Activated T-cell treated with anti-CD3 and anti-CD28 coated beads, Interleukin-2, amount 50 U/mL, for 1 hour (primary cell): ENCODE results near the gene ADAMTS13.
"Not testable (repeated sequence)": the region's sequence is repeated elsewhere in the genome, so short reads cannot be mapped to it uniquely, and the experiment has no call there.

Experiments used
- DNase-seq: peaks from one replicate; pipeline ENCODE4 v3.0.0-alpha.2; 2020

Gene ADAMTS13

DNA sequence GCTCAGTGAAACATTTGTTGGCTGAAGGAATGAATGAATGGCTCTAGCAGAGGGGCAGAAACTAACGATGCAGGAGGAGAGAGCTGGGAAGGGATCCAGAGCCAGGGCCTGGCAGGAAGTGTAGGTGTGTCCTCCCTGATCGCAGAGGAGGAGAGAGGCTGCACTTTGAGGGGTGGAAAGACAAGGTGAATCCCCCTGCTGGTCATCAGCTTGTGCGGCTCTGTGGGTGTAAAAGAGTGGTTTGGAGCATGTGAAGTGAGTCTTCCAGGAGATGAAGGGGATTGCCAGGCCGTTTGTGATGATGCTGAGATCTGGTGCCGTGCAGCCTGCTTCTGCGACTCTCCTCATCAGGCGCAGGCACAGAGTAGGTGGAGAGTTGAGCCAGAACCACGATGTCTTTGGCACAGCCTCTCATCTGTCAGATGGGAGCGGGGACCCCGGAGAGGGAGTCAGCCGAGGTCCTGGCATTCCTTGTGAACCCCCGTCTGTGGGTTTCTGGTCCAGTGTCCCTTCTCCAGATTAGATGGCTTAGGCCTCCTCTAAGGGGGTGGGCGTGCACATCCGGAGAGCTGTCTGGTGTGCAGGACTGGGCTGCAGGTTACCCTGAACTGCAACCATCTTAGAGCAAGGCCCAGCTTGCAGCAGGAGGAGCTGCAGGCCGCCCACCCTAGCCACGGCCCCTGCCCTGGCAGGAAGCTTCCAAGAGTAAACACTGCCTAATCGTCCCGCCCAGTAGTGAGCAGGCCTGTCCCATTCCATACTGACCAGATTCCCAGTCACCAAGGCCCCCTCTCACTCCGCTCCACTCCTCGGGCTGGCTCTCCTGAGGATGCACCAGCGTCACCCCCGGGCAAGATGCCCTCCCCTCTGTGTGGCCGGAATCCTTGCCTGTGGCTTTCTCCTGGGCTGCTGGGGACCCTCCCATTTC is at the start of gene ADAMTS13:
Gene ADAMTS13, plus strand, starts transcription at position 753 of the 928 bp plus-strand sequence. Its CDS starts 77 bp downstream, at position 830.
- no peak for DNase-seq

DNA sequence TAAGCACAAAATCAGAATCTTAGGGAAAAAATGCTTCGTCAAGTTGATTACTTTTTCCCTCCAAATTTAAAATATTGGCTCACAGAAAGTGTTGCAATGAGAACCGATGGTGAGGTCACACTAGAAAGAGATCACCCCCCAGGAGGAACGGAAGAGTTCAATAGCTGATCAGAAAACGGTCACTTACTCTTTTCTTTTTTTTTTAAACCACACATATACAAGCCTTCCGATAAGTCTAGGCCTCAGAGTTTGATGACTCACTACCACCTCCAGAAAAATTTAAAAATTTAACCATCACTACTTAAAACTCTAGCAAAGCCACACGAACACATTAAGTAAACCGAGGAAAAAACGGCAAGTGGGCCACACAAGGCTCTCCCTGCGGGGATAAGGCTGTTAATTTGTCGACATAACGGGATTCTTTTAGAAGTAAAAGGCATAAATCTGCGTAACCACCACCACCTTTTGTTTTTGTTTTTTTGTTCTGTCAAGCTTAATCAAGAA is 47.5 kb upstream of the ADAMTS13 start:
- no peak for DNase-seq

DNA sequence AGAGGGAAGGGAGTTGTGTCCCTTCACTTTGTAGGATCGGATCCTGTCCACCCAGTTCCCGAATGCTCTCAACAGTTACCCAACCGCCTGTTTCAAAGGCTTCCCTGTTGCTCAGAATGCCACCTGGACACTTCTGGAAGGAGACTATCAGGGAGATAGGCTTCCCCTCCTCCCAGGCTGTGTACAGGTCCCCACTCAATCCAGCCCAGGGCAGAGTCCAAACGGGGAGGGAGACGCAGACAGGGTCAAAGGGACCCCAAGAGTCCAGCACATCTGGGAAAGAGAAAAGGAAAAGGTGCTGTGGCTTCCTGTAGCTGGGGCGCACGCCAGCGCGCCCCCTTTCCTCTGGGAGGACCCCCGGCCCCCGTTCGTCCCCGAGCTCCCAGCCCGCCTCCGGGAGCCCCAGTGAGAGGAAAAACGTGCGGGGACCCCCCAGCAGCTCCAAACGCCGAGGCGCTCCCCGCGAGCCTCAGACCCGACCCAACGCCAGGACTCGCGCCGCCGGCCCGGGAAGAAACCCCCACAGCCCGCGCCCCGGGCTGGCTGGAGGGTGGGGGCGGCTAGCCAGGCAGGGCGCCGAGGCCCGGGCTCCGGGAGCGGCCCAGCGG is 46.9 kb upstream of the ADAMTS13 start:
- no peak for DNase-seq

DNA sequence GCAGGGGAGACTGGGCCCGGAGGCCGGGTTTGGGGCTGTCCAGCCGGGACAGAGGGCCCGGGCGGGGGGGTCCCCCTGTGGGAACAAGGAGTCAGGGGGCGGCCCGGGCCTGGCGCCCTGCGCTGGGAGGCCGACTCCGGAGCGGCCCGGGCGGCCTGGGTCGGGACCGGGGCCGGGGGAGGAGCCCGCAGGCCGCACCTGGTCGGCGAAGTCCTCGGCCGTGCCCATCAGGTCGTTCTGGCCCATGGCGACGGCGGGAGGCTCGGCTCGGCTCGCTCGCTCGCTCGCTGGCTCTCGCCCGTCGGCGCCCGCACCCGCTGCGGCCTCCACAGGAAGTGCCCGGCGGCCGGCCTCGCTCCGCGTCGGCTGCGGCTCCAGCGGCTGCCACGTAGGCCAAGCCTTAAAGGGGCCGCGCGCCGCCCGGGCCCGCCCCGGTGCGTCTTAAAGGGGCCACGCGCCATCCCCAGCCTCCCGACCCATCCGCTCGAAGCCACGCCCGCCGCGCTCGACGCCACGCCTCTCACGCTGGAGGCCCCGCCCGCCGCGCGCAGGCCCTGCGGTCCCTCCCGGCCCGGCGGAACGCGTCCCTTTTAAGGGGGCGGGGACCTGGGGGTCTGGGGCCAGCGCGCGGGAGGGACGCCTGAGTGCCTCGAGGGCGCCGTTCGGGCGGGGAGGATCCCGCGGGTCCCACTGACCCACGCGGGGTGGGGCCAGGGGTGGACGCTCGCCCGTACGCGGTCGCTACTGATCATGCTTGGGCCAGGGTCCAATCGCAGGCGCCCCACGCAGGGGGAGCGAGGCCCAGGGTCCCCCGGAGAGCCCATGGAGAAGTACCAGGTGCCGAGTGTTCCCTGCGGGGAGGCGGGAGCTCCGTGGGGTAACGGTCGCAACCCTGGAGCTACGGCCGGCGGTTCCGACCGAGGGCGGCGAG is 46.2 kb upstream of the ADAMTS13 start, which contains the start of the genes STKLD1 and SURF4:
Gene STKLD1, plus strand, starts transcription at position 643 of the 931 bp plus-strand sequence. Its CDS starts 108 bp downstream, at position 751.
Gene SURF4, minus strand, starts transcription at position 337 of the 931 bp plus-strand sequence. Its CDS starts 91 bp downstream, at position 246.
- DNase-seq, result peak; percentile 98

DNA sequence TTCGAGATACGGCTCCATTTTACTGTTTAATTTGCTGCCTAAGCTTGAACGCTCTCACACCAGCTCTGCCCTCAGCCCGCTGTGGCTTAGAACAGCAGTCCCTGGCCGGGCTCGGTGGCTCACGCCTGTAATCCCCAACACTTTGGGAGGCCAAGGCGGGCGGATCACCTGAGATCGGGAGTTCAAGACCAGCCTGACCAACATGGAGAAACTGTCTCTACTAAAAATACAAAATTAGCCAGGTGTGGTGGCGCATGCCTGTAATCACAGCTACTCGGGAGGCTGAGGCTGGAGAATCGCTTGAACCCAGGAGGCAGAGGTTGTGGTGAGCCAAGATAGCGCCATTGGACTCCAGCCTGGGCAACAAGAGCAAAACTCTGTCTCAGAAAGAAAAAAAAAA is 44.9 kb upstream of the ADAMTS13 start:
- not testable (repeated sequence) for DNase-seq

DNA sequence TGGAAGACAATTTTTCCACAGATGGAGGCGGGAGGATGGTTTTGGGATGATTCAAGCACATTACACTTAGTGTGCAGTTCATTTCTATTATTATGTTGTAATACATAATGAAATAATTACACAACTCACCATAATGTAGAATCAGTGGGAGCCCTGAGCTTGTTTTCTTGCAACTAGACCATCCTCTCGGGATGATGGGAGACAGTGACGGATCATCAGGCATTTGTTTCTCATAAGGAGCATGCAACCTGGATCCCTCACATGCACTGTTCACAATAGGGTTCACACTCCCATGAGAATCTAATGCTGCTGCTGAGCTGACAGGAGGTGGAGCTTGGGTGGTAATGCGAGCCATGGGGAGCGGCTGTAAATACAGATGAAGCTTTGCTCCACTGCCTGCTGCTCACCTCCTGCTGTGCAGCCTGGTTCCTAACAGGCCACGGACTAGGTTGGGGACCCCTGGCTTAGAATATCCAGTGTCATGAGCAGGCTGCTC is 44.4 kb upstream of the ADAMTS13 start:
- DNase-seq, result no peak

DNA sequence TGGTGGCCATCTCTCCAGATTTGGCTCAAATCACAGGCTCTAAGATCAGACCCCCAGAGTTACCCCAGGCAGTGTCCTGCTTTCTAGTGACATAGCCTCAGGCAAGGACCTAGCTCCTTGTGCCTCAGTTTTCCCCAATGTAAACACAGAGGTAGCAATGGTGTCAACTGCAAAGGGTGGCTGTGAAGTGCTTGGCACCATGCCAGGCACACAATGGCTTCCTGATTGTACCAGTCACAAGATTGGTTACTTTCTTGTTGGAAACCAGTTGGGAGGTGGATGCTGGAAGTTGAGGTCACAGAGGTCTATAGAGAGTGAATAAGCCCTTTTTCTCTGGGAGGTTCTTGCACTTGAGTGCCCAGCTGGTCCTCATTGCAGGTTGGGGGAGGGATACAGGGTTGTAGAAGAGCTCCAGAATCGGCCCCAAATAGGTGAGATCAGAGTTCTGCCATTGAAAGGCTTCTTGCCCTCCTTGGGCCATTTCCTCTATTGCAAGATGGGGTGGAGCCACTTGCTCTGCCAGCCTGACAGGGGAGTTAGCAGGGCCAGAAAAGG is 43.7 kb upstream of the ADAMTS13 start:
- no peak for DNase-seq

DNA sequence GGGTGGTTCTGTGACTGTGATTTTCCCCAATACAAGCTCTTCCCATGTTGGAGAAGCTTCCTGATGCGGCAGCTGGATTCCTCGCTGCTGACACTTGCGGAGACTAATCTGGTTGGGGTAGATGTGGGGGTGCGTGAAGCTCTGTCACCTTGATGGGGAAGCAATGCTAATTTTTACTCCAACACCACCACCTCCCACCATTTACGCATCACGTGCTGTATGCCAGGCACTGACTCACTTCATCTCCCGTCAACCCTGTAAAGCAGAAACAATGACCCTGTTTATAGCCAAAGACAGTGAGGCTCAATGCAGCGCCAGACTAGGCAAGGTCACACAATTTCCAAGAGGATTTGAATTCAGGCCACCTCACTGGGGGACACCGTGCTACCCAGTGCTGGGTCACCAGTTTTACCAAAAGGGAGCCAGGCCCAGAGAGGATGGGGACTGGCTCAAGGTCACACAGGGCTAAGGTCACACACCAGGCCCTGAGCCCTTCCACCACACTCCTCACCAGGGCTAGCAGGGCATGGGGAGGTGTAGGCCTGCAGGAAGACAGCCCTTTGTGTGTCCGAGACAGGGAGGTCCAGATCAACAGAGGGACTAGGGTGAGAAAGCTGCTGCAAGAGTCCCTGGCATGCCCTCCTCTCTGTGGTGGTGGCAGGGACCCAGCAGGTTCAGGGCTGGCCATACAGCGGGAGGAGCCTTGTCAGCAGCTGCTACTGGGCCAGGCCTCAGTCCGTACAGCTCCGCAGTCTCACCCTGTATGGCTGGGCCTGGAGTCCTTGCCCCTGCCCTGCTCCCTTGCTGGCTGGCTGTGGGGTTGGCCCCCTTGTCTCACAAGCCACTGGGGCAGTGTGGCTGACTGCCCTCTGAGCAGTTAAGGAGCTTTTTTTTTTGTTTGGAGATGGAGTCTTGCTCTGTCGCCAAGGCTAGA is 42.7 kb upstream of the ADAMTS13 start:
- DNase-seq, result no peak

DNA sequence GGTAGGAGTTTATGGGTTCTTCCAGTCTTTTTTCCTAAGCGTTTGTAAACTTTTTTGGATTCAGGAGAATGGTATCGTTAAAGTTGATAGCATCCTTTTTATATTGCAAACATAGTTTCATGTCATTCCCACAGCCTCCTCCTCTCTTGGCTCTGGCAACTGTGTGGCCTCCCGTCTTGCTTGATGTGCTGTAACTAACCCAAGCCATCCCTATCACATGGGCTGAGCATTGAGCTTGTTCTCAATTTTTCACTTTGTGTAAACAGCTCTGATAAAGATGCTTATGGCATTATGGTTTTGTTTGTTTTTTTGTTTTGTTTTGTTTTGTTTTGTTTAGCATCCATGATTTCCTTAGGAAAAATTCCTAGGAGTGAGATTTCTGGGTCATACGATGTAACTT is 41.4 kb upstream of the ADAMTS13 start:
- DNase-seq, result no peak

DNA sequence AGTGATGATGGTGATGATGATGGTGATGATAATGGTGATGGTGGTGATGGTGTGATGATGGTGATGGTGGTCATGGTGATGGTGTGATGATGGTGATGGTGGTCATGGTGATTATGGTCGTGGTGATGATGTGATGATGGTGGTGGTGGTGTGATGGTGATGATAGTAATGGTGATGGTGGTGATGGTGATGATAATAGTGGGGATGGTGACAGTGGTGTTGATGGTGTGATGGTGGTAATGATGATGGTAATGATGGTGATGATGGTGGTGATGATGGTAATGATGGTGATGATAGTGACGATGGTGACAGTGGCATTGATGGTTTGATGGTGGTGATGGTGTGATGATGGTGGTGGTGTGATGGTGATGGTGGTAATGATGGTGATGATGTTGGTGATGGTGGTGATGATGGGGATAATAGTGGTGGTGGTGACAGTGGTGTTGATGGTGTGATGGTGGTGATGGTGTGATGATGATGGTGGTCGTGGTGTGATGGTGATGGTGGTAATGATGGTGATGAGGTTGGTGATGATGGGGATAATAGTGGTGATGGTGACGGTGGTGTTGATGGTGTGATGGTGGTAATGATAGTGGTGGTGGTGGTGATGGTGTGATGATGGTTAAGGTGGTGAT is 39.5 kb upstream of the ADAMTS13 start:
- no peak for DNase-seq

DNA sequence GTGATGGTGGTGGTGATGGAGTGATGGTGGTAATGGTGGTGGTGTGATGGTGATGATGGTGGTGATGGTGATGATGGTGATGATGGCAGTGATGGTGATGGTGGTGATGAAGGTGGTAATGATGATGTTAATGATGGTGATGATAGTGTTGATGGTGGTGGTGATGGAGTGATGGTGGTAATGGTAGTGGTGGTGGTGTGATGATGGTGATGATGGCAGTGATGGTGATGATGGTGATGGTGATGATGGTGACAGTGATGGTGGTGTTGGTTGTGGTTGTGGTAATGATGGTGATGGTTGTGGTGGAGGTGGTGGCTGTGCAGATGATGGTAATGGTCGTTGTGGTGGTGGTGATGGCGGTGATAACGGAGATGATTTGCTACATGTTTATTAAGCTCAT is 38.7 kb upstream of the ADAMTS13 start:
- no peak for DNase-seq

DNA sequence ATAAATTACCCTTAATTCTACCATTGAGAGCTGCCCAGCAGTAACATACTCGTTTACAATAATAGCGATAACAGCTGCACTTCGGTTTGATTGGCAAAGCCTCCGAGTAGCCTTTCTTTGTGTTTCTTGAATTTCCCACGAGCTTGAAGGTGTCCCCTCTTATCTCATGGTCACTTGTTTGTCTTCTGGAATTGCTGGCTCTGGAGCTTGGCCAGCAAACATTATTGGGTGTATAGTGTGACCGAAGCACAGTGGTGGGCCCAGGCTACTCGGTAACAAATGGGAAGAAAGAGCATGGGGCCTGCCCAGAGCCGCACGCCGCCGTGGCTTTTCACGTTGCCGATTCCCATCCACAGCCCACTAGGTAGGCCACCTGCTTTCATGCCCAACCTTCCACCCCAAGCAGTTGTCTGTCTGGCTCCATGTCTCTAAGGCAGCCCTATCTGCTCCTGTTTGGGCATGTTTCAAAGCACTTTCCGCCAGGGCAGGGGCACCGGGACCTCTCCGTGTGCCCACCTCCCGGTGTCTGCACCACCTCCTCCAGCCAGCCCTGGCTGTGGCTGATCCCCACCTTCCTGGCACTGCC is 37.3 kb upstream of the ADAMTS13 start:
- DNase-seq, result no peak

DNA sequence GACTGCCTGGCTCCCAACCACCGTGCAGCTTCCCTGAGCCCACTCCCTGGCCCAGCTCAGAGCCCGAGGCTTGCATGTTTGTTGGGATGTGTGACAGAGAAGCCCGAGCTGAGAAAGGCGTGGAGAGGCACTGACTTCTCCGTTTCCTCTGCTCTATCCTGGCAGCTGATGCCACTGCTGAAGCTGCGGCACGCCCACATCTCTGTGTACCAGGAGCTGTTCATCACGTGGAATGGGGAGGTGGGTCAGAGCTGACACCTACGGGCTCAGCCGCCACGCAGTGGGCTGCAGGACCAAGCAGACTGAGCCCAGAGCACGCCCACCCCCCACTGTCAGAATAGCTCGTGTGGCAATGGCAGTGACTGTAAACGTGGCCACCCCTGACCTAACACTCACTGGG is 36.7 kb upstream of the ADAMTS13 start:
- DNase-seq, result no peak

DNA sequence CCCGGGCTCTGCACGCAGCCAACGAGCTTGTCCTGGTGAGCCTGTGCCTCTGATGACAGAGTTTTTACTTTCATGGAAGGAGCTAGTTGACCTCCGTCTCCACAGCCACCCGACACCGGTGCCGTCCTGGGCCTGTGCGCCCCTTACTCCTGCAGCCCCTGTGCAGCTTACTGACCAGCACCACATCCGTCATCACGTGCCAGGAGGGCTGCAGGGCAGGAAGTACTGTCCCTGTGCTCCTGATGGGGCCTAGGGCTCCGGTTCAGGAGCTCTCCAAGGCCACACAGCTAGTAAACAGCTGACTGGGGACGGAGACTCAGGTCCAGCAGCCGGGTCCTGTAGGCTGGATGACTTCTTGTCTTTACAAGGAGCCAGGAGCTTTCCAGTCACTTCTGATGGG is 35.8 kb upstream of the ADAMTS13 start:
- DNase-seq, result no peak

DNA sequence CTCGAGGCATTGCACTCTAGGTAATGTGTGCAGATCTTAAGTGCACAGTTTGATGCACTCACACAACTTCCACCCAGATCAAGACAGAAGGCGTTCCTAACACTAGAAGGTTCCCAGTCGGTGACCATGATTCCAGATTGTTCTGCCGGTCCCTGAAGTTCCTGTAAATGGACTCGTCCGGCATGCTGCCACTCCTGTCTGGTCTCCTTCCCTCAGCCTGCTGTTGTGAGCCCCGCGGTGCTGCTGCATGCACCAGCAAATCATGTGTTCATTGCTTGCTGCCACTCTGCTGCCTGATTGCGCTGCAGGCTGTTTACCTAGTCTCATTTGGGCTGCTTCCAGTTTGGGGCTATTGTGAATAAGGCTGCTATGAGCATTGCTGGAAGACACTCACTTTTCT is 34.5 kb upstream of the ADAMTS13 start:
- DNase-seq, result no peak

DNA sequence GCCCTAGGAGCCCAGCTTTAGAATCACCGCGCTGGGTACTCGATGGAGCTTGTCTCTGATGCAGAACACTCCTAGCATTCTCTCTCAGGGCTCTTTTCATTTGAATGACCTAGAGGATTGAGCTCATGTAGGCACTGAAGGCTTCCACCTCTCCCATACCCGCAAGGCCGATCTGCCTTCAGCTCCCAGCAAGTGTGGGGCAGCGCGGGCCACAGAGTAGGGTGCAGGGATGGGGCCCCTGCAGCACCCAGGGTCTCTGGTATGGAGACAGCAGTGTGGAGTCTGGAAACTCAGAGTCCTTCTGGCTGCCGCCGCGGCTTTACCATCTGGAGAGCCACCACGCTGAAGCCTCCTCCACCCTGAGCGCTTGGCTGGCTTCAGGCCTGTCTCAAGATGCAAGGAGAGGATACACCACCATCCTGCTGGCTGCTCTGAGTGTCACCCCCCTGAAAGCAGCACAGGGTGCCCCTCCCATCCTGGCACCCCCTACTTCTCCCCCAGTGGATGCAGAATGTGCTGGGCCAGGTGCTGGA is 33.1 kb upstream of the ADAMTS13 start:
- DNase-seq, result no peak

DNA sequence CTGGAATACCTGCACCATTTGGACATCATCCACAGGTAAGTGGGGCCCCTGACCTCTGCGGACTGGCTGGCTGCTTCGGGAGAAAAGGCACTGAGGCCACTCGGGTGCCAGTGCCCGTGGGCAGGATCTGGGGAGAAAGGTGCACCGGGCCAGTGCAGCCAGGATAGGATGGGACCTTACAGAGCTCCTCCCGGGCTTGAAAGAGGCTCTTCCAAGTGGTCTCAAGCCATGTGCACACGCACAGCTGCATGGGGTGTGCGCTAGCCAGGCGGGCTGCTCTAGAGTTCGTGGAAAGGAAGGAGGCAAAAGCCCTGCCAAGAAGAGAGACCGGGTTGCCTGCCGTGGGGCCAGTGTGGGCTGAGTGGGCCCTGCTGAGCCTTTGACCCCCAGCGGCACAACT is 32.6 kb upstream of the ADAMTS13 start:
- no peak for DNase-seq

DNA sequence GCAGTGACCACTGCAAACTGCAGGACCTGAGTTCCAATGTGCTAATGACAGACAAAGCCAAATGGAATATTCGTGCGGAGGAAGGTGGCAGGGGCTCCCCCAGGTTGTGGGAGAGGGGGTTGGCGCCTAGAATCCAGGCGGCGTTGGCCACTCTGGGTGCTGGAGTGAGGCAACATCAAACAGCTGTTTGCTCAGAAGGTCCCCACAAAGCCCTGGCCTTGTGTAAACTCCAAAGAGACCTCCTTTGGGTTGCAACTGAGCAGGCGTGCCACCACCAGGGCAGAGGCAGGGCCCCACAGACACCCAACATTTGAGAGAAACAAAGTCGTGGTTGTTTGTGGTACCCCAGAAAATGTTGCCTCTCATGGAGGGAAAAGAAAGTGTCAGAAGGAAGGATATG is 31.5 kb upstream of the ADAMTS13 start:
- DNase-seq, result no peak

DNA sequence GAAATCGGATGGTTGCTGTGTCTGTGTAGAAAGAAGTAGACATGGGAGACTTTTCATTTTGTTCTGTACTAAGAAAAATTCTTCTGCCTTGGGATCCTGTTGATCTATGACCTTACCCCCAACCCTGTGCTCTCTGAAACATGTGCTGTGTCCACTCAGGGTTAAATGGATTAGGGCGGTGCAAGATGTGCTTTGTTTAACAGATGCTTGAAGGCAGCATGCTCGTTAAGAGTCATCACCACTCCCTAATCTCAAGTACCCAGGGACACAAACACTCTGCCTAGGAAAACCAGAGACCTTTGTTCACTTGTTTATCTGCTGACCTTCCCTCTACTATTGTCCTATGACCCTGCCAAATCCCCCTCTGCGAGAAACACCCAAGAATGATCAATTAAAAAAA is 30.7 kb upstream of the ADAMTS13 start:
- not testable (repeated sequence) for DNase-seq

DNA sequence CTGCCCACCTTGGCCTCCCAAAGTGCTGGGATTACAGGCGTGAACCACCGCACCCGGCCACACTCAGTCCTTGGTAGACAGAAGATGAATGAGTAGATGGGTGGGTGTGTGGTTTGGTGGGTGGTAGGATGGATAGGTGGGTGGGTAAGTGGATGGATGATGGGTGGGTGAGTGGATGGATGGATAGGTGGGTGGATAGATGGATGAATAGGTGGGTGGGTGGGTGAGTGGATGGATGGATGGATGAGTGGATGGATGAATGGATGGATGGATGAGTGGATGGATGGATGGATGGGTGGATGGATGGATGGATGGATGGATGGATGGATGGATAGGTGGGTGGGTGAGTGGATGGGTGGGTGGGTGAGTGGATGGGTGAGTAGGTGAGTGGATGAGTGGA is 29.9 kb upstream of the ADAMTS13 start:
- not testable (repeated sequence) for DNase-seq
